A549 (cell line): ENCODE results near the gene ASAP2.

Experiments
- CHD4 ChIP-seq: fragments of 200-600 bp; sonication (generic); IDR thresholded peaks from 2 replicates; pipeline ENCODE4 v1.6.1; 2016; ENCODE audit warnings: antibody characterized with exemption, mild to moderate bottlenecking, borderline replicate concordance
- EP300 ChIP-seq, 2 experiments: fragments of >200 bp; sonication (Bioruptor Twin); formaldehyde crosslinking; IDR thresholded peaks; 2 replicates in 1 of 2; 3 replicates in 1 of 2; pipeline ENCODE4 v1.6.1; 2016 to 2017
- HMGXB4 ChIP-seq: fragments of 250-450 bp; sonication (Bioruptor Pico); IDR thresholded peaks from 2 replicates; pipeline ENCODE4 v1.5.0; 2021; ENCODE audit warnings: mild to moderate bottlenecking, moderate library complexity, borderline replicate concordance
- MYC ChIP-seq: IDR thresholded peaks from 2 replicates; pipeline ENCODE4 v1.6.1; 2012; ENCODE audit warnings: mild to moderate bottlenecking, inconsistent platforms, low read length, improper control_type of control experiment, borderline replicate concordance
- TF ChIP-seq, protein P1 (sequence below): fragments of >200 bp; sonication (Bioruptor Twin); formaldehyde crosslinking; IDR thresholded peaks from 3 replicates; pipeline ENCODE4 v1.5.1; 2016

- TF ChIP-seq MYC (no peak), CHD4 (no peak), HMGXB4 (CRISPR knock-in tag) (no peak), EP300 (IDR thresholded peaks at IDR 0.05) (no peak)
- TF ChIP-seq, protein P1, sequence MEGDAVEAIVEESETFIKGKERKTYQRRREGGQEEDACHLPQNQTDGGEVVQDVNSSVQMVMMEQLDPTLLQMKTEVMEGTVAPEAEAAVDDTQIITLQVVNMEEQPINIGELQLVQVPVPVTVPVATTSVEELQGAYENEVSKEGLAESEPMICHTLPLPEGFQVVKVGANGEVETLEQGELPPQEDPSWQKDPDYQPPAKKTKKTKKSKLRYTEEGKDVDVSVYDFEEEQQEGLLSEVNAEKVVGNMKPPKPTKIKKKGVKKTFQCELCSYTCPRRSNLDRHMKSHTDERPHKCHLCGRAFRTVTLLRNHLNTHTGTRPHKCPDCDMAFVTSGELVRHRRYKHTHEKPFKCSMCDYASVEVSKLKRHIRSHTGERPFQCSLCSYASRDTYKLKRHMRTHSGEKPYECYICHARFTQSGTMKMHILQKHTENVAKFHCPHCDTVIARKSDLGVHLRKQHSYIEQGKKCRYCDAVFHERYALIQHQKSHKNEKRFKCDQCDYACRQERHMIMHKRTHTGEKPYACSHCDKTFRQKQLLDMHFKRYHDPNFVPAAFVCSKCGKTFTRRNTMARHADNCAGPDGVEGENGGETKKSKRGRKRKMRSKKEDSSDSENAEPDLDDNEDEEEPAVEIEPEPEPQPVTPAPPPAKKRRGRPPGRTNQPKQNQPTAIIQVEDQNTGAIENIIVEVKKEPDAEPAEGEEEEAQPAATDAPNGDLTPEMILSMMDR, result no peak
These were observed 6.6 kb upstream of the ASAP2 start for GRCh38 chr2:9199716-9200632.
